HG03342 (cell line): ENCODE measurements around the gene SND1.

Source experiments
- ATAC-seq: cut with Tn5 transposase; IDR thresholded peaks from one replicate; pipeline ENCODE4 v1.9.1; 2021; ENCODE audit warnings: mild to moderate bottlenecking, moderate library complexity; ENCODE audit not compliant: unreplicated experiment

SND1 gene

GRCh38 chr7:128007303-128007680, 355.3 kb downstream of the SND1 start:
- no peak for ATAC-seq

GRCh38 chr7:128008141-128008540, 356.1 kb downstream of the SND1 start:
- ATAC-seq: no peak

GRCh38 chr7:128008744-128009143, 356.8 kb downstream of the SND1 start:
- ATAC-seq: no peak

- no peak for ATAC-seq
These were observed 358.6 kb downstream of the SND1 start for GRCh38 chr7:128010391-128011127.

GRCh38 chr7:128011131-128011661, 359.2 kb downstream of the SND1 start:
- ATAC-seq: no peak

- no peak for ATAC-seq
These were observed 362.8 kb downstream of the SND1 start for GRCh38 chr7:128014811-128015210.

GRCh38 chr7:128017460-128017859, 365.5 kb downstream of the SND1 start:
- no peak for ATAC-seq

- no peak for ATAC-seq
These were observed 366.2 kb downstream of the SND1 start for GRCh38 chr7:128017862-128018845.

- ATAC-seq: no peak
These were observed 367.3 kb downstream of the SND1 start for GRCh38 chr7:128019288-128019687.

GRCh38 chr7:128020159-128020558, 368.2 kb downstream of the SND1 start:
- no peak for ATAC-seq

- no peak for ATAC-seq
These were observed 369.4 kb downstream of the SND1 start for GRCh38 chr7:128021366-128021765.

- no peak for ATAC-seq
These were observed 370.9 kb downstream of the SND1 start for GRCh38 chr7:128022631-128023532.

- ATAC-seq: no peak
These were observed 372.2 kb downstream of the SND1 start for GRCh38 chr7:128024151-128024550.

- ATAC-seq: no peak
These were observed 373.4 kb downstream of the SND1 start for GRCh38 chr7:128025380-128025779.

- no peak for ATAC-seq
These were observed 373.8 kb downstream of the SND1 start for GRCh38 chr7:128025819-128026218.

- no peak for ATAC-seq
These were observed 374.6 kb downstream of the SND1 start for GRCh38 chr7:128026551-128026950.

GRCh38 chr7:128027485-128027980, 375.5 kb downstream of the SND1 start:
- ATAC-seq: no peak

GRCh38 chr7:128029405-128029995, 377.5 kb downstream of the SND1 start:
- ATAC-seq: no peak

- no peak for ATAC-seq
These were observed 378.3 kb downstream of the SND1 start for GRCh38 chr7:128030263-128030653.
